HepG2 (cell line): ENCODE results near the gene EPB41. TPM values are rescaled to one million over a fixed set of nuclear protein-coding genes. Genes with fewer than 3 reads are reported as not detected.

Experiments used
- ATAC-seq: fragments of 200-7000 bp; cut with Tn5 transposase; 3 replicates; pipeline ENCODE4 v1.9.1; 2020; ENCODE audit warnings: mild to moderate bottlenecking, moderate library complexity
- BruUV-seq: library from RNA; stranded (reverse); fragments of 400-500 nt; replicated peaks from 2 replicates; lab custom pipeline; 2021; lab: Mats Ljungman, UMichigan
- CTCF ChIA-PET: fragments of 300-600 bp; formaldehyde crosslinking; extraction: SDS; loops from one replicate; lab custom pipeline; 2021; ENCODE audit warnings: low total read pairs, inconsistent platforms, low intra/inter-chr PET ratio; lab: Yijun Ruan, JAX
- POLR2A ChIA-PET: fragments of 350-600 bp; sonication (Branson Sonifier 250); formaldehyde crosslinking; loops from one replicate; lab custom pipeline; 2020; ENCODE audit warnings: antibody characterized with exemption, inconsistent platforms; lab: Yijun Ruan, JAX
- DNase-seq: peaks from one replicate; pipeline ENCODE4 v3.0.0-alpha.2; 2015; ENCODE audit warnings: low spot score
- FAIRE-seq: peaks from 3 replicates; lab custom pipeline; 2011; peaks lifted over from hg19 to GRCh38; lab: Jason Lieb, UNC
- H2AFZ ChIP-seq: one replicate; pipeline ENCODE4 v1.6.1; 2011; ENCODE audit warnings: low read length, inconsistent platforms
- H3K27ac ChIP-seq: fragments of 300-600 bp; 3 replicates; pipeline ENCODE4 v1.8.0; 2011; ENCODE audit warnings: mixed run types, mild to moderate bottlenecking, mixed read lengths, low read length, inconsistent platforms; ENCODE audit not compliant: insufficient read depth; ENCODE audit errors: extremely low read length
- H3K27me3 ChIP-seq, 2 experiments: fragments of 200-600 bp in 1 of 2; 2 replicates in 1 of 2; 3 replicates in 1 of 2; pipeline versions ENCODE4 v1.6.0 to v1.8.0; 2011; ENCODE audit warnings: low read length in 2 of 2, mild to moderate bottlenecking in 2 of 2, moderate library complexity in 2 of 2, inconsistent platforms in 1 of 2; ENCODE audit not compliant: insufficient read depth in 2 of 2, control insufficient read depth in 1 of 2
- H3K36me3 ChIP-seq, 2 experiments: fragments of 200-600 bp in 1 of 2; replicated peaks in 1 of 2; 2 replicates in 1 of 2; 3 replicates in 1 of 2; pipeline versions ENCODE4 v1.5.1 to v1.8.0; 2011; ENCODE audit warnings: low read length in 2 of 2, inconsistent platforms in 1 of 2; ENCODE audit not compliant: insufficient read depth in 2 of 2, control insufficient read depth in 1 of 2
- H3K4me1 ChIP-seq: 2 replicates; pipeline ENCODE4 v1.5.1; 2012; ENCODE audit warnings: low read length, inconsistent platforms; ENCODE audit not compliant: insufficient read depth
- H3K4me2 ChIP-seq: 2 replicates; pipeline ENCODE4 v1.6.0; 2011; ENCODE audit warnings: low read depth, low read length, inconsistent platforms
- H3K4me3 ChIP-seq, 3 experiments: fragments of 200-600 bp in 1 of 3; sonication (generic), shearing (Covaris generic) in 1 of 3; replicated peaks in 1 of 3; 2 replicates each; pipeline ENCODE4 v1.5.1; 2011 to 2016; ENCODE audit warnings: low read length in 3 of 3, inconsistent platforms in 2 of 3, low read depth in 2 of 3, mild to moderate bottlenecking in 2 of 3, control low read depth in 1 of 3, mixed read lengths in 1 of 3; ENCODE audit not compliant: insufficient read depth in 1 of 3
- H3K79me2 ChIP-seq: one replicate; pipeline ENCODE4 v1.6.1; 2011; ENCODE audit warnings: low read length, inconsistent platforms; ENCODE audit not compliant: insufficient read depth
- H3K9ac ChIP-seq: 2 replicates; pipeline ENCODE4 v1.6.0; 2011; ENCODE audit warnings: mild to moderate bottlenecking, low read depth, low read length, inconsistent platforms; ENCODE audit not compliant: insufficient read depth
- H3K9me3 ChIP-seq: 2 replicates; pipeline ENCODE4 v1.5.1; 2012; ENCODE audit warnings: mild to moderate bottlenecking, low read length
- H4K20me1 ChIP-seq: 2 replicates; pipeline ENCODE4 v1.6.0; 2011; ENCODE audit warnings: inconsistent platforms, mild to moderate bottlenecking, low read length, moderate library complexity; ENCODE audit not compliant: insufficient read depth
- EEA1 ChIP-seq: sonication (generic); formaldehyde crosslinking; IDR thresholded peaks from 2 replicates; pipeline ENCODE4 v1.5.1; 2020; ENCODE audit warnings: mild to moderate bottlenecking, missing genetic modification reagents, borderline replicate concordance
- FOSL2 ChIP-seq: sonication (generic); formaldehyde crosslinking; IDR thresholded peaks from 2 replicates; pipeline ENCODE4 v1.4.0; 2020; ENCODE audit warnings: missing genetic modification reagents
- HDAC1 ChIP-seq: sonication (generic); formaldehyde crosslinking; IDR thresholded peaks from 2 replicates; pipeline ENCODE4 v1.5.1; 2020; ENCODE audit warnings: mild to moderate bottlenecking, missing genetic modification reagents
- KAT2B ChIP-seq: fragments of 150-350 bp; IDR thresholded peaks from 2 replicates; pipeline ENCODE4 v1.6.1; 2014; ENCODE audit warnings: low read depth, low read length, borderline replicate concordance
- LCORL ChIP-seq, 2 experiments: fragments of 450-650 bp in 1 of 2; sonication (generic) in 1 of 2; formaldehyde crosslinking in 1 of 2; IDR thresholded peaks; 2 replicates each; pipeline versions ENCODE4 v1.5.0 to v1.6.1; 2017 to 2020; ENCODE audit warnings: antibody characterized with exemption in 1 of 2, missing genetic modification reagents in 1 of 2
- POLR2A ChIP-seq, 2 experiments: IDR thresholded peaks; 2 replicates each; pipeline ENCODE4 v1.6.1; 2011; ENCODE audit warnings: low read depth in 2 of 2, low read length in 2 of 2, mild to moderate bottlenecking in 1 of 2, moderate library complexity in 1 of 2; ENCODE audit not compliant: insufficient read depth in 1 of 2
- SMAD9 ChIP-seq: sonication (generic); formaldehyde crosslinking; IDR thresholded peaks from 2 replicates; pipeline ENCODE4 v1.5.1; 2020; ENCODE audit warnings: mild to moderate bottlenecking, missing genetic modification reagents
- ZFY ChIP-seq: sonication (generic); formaldehyde crosslinking; IDR thresholded peaks from 2 replicates; pipeline ENCODE4 v1.4.0; 2020; ENCODE audit warnings: missing genetic modification reagents
- ZNF33A ChIP-seq: sonication (generic); formaldehyde crosslinking; IDR thresholded peaks from 2 replicates; pipeline ENCODE4 v1.5.1; 2020; ENCODE audit warnings: missing genetic modification reagents, mild to moderate bottlenecking, moderate library complexity, borderline replicate concordance
- ZNF501 ChIP-seq: sonication (generic); formaldehyde crosslinking; IDR thresholded peaks from 2 replicates; pipeline ENCODE4 v1.5.1; 2020; ENCODE audit warnings: mild to moderate bottlenecking, moderate library complexity, missing genetic modification reagents
- ZNF572 ChIP-seq: sonication (generic); formaldehyde crosslinking; IDR thresholded peaks from 2 replicates; pipeline ENCODE4 v1.5.1; 2020; ENCODE audit warnings: mild to moderate bottlenecking, missing genetic modification reagents
- ZNF768 ChIP-seq: sonication (generic); formaldehyde crosslinking; IDR thresholded peaks from 2 replicates; pipeline ENCODE4 v1.4.0; 2020; ENCODE audit warnings: missing genetic modification reagents
- ZNF883 ChIP-seq: sonication (generic); formaldehyde crosslinking; IDR thresholded peaks from 2 replicates; pipeline ENCODE4 v1.5.1; 2020; ENCODE audit warnings: mild to moderate bottlenecking, missing genetic modification reagents; ENCODE audit errors: not compliant biosample characterization
- ZSCAN31 ChIP-seq: sonication (generic); formaldehyde crosslinking; IDR thresholded peaks from 2 replicates; pipeline ENCODE4 v1.5.0; 2020; ENCODE audit warnings: low read depth, mild to moderate bottlenecking, missing genetic modification reagents
- WGBS: methylation state at CpG from one replicate; pipeline ENCODE4 v1.1.6; 2017; ENCODE audit warnings: low lambda C conversion rate; 5-methylcytosine and 5-hydroxymethylcytosine counted together
- in situ Hi-C: cut with HindIII; loops from 2 replicates; pipeline ENCODE4 v1.10.0; 2017; ENCODE audit warnings: low pct_unique_long_range_greater_than_20kb; ENCODE audit not compliant: extremely low pct_ligation_motif_present
- intact Hi-C: fragments of 100-400 bp; cut with micrococcal nuclease; formaldehyde crosslinking; loops from one replicate; pipeline ENCODE4 v1.10.0; 2022; ENCODE audit not compliant: unreplicated experiment
- polyA plus RNA-seq, 8 experiments: library from polyadenylated mRNA; depleted of rRNA in 3 of 8; stranded (reverse) in 7 of 8; unstranded in 1 of 8; fragments of >200 nt; fragmentation: Illumina TruSeq in 4 of 8; extraction: Trizol in 4 of 8; gene quantifications; 2 replicates each; pipeline versions ENCODE4 v1.2.1 to v1.2.3, GENCODE V29; 2011 to 2016; ENCODE audit warnings: low read depth in 4 of 8, missing spikeins in 1 of 8, mixed read lengths in 1 of 8; ENCODE audit not compliant: insufficient read depth in 1 of 8
- total RNA-seq, 5 experiments: library from RNA; depleted of rRNA; stranded (reverse); fragments of >200 nt; fragmentation: Illumina TruSeq; extraction: Trizol; gene quantifications; 2 replicates each; pipeline ENCODE4 v1.2.3, GENCODE V29; 2016; ENCODE audit warnings: low read depth in 1 of 5
- TF ChIP-seq, protein P1 (sequence below): sonication (generic); formaldehyde crosslinking; IDR thresholded peaks from 2 replicates; pipeline ENCODE4 v1.4.0; 2020; ENCODE audit warnings: missing genetic modification reagents; ENCODE audit errors: not compliant biosample characterization

The EPB41 gene
- total and polyA plus RNA-seq, 2 of the 13 experiments (the other 11 are each of a cell fraction or from before 2014, with no cell fraction given): 34.5 to 46.7 TPM

- no peak for TF ChIP-seq EEA1 (CRISPR knock-in tag)
- peak; percentile 54; the same call in 1 of the 2 replicates for TF ChIP-seq HDAC1 (CRISPR knock-in tag)
- no peak for TF ChIP-seq LCORL (IDR thresholded peaks at IDR 0.05)
- TF ChIP-seq LCORL (CRISPR knock-in tag; IDR thresholded peaks at IDR 0.05): no peak
- TF ChIP-seq, protein P1, sequence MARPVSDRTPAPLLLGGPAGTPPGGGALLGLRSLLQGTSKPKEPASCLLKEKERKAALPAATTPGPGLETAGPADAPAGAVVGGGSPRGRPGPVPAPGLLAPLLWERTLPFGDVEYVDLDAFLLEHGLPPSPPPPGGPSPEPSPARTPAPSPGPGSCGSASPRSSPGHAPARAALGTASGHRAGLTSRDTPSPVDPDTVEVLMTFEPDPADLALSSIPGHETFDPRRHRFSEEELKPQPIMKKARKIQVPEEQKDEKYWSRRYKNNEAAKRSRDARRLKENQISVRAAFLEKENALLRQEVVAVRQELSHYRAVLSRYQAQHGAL (CRISPR knock-in tag): no peak
- TF ChIP-seq POLR2A (IDR thresholded peaks at IDR 0.05; ENCODE audit: insufficient read depth in 1 of 2, low read depth in 2 of 2, low read length in 2 of 2): 0 out of 4 replicates have a peak, but pooled peaks of 1 of the 2 experiments have one; percentile 21
- TF ChIP-seq ZSCAN31 (CRISPR knock-in tag): no peak
- 0 out of 2 replicates have a peak, but pooled peaks have one; percentile 38 for TF ChIP-seq ZNF501 (CRISPR knock-in tag)
- TF ChIP-seq ZFY (CRISPR knock-in tag): no peak
- 0 out of 2 replicates have a peak, but pooled peaks have one; percentile 54 for TF ChIP-seq ZNF33A (CRISPR knock-in tag)
- TF ChIP-seq ZNF572 (CRISPR knock-in tag): 0 out of 2 replicates have a peak, but pooled peaks have one; percentile 57
Measured at GRCh38 chr1:28887835-28888682, 26.3 kb upstream of the EPB41 start (continued).

DNA sequence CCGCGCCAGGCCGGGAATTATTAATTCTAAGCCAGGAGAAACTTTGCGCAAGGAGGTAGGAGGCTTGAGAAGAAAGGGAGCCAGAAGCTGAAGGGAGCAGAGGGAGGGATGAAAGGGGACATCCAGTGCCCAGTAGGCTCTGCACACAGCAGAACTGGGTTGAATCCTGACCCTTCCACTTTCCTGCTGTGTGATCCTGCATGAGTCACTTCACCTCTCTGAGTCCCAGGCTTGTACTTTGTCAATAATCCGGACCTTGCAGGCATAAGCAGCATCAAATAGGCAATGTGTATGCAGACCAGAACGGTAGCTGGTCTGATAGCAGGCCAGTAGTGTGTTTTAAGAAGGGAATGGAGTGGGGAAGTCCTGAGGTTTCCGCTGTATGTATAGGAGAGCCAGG is 25.5 kb upstream of the EPB41 start:
- Histone ChIP-seq H4K20me1 (no peaks in the 10 kb centered on the region; the same call in 1 of the 2 replicates), H3K9ac (no peak overlapping the region), H3K36me3 (peaks cover 0 to 8% of the 10 kb centered on the region in 2 experiments; a peak in 3 of 5 replicates), H3K27ac (no peak overlapping the region), H2AFZ (no peak overlapping the region), H3K4me3 (no peak overlapping the region), H3K4me1 (peaks cover 36% of the 10 kb centered on the region), H3K79me2 (peaks cover 13% of the 10 kb centered on the region), H3K27me3 (no peaks in the 10 kb centered on the region; a peak in 1 of 5 replicates), H3K9me3 (no peaks in the 10 kb centered on the region), H3K4me2 (0 out of 2 replicates have a peak overlapping the region, but pooled peaks have one; percentile 7)
- in situ Hi-C loops (loop anchor here (10.0 kb wide), 2 partner anchors 96 to 236 kb away; partner anchors contain the start of gene TMEM200B), intact Hi-C loops (loop anchor here (5.0 to 10.0 kb wide), 2 partner anchors 236 to 293 kb away; partner anchors contain the start of genes SRSF4 and TMEM200B)
- ChIA-PET POLR2A (interaction anchor here (1.5 kb wide), 1 partner anchor 95 kb away, joined by 7 read pairs; no protein-coding TSS in a partner anchor), CTCF (no interaction called here)
- 96% methylated on average over 7 of the region's 7 CpGs for WGBS
- DNase-seq: no peak
- ATAC-seq: no peak
- no TSS peak for BruUV-seq
- FAIRE-seq: no peak
- TF ChIP-seq KAT2B (no peak), ZNF768 (CRISPR knock-in tag) (peak; percentile 90), ZNF883 (CRISPR knock-in tag) (no peak), SMAD9 (CRISPR knock-in tag) (no peak), FOSL2 (CRISPR knock-in tag) (no peak)
